GM21423 (cell line): ENCODE data around the gene FAM170B.

Source experiments
- ATAC-seq: cut with Tn5 transposase; IDR thresholded peaks from one replicate; pipeline ENCODE4 v1.9.1; 2021; ENCODE audit warnings: mild to moderate bottlenecking, moderate library complexity; ENCODE audit not compliant: unreplicated experiment

Gene FAM170B

DNA sequence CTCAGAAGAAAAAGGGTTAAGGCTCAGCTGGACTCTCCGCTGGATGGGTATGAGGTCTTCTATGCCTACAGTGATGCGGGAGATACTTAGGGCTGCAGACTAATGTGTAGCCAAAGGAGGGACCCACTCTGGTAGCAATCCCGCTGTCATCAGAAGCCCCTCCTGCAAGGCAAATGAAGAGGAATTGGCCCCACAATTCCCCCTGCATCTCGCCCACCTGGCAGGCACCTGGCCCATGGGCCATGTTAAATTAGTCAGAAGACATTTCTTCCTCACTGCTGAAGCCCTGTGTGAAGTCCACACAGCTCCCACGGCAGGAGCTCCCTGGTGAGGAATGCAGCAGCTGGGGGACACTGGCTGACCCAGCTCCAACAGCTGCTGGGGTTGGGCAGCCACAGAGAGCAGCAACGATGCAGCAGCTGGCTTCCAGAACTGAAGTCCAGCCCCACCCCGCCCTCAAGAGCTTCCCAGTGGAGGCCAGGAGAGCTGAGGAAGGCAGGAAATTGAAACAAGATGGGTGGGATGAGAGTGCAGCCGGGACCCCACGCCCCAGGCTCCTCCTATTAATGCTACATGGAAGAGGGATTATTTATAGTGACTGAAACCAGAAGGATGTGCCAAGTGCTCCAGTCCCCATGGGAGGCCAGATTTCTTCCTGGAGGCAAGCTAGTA lies 24.0 kb downstream of the FAM170B start:
- no peak for ATAC-seq

GRCh38 chr10:49108656-49109055 lies 25.2 kb downstream of the FAM170B start:
- no peak for ATAC-seq

- no peak for ATAC-seq
Measured at GRCh38 chr10:49107887-49108267, 25.9 kb downstream of the FAM170B start.

GRCh38 chr10:49107111-49107886 lies 26.5 kb downstream of the FAM170B start:
- no peak for ATAC-seq

DNA sequence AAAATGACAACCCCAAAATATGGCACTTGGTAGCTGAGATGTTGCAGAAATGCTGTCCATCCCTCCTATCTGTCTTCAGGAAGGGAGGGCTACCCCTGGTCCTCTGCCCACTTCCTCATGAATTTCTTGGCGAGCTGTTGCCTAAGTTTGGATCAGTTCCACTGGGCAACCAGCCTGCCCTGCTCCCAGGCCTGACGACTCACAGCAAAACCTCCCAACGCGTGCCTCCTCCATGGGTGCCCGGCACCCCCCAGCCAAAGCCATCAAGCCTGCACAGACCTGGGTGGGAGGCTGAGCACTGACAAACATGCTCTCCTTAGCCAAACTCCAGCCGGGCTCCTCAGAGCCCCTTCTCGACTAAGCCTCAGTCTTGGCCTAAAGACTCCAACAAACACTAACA lies 27.4 kb downstream of the FAM170B start:
- no peak for ATAC-seq

DNA sequence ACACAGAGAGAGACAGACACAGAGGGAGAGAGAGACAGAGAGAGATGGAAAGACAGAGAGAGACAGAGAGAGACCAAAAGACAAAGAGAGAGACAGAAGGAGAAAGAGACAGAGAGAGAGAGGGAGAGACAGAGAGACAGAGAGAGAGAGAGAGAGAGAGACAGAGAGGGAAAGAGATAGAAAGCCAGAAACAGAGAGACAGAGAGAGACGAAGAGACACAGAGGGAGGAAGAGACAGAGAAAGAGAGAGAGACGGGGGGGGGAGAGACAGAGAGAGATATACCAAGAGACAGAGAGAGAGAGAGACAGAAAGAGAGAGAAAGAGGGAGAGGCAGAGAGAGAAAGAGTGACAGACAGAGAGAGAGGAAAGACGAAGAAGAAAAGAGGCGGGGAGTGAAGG lies 28.7 kb downstream of the FAM170B start:
- no peak for ATAC-seq

GRCh38 chr10:49104323-49104722 lies 29.5 kb downstream of the FAM170B start:
- ATAC-seq = no peak

- ATAC-seq = no peak
Measured at GRCh38 chr10:49103761-49104160, 30.1 kb downstream of the FAM170B start.

- ATAC-seq = no peak
Measured at GRCh38 chr10:49099046-49099445, 34.8 kb downstream of the FAM170B start.

- ATAC-seq = no peak
Measured at GRCh38 chr10:49096890-49097445, 36.9 kb downstream of the FAM170B start.

- ATAC-seq = no peak
Measured at GRCh38 chr10:49094646-49095045, 39.2 kb downstream of the FAM170B start.

DNA sequence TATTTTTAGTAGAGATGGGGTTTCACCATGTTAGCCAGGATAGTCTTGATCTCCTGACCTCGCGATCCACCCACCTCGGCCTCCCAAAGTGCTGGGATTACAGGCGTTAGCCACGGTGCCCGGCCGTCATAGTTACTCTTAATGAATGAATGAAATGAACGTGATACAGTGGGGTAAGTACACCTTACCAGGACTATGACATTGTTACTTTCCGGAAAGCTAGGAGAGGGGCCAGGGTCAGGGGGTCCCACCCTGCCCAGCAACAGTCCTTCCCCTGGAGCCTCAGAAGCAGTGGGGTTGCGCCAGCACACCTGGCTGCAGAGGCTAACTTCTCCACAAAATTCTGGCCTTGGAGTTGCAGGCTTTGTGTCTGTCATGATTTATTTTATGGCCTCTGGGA lies 39.9 kb downstream of the FAM170B start:
- ATAC-seq = no peak

DNA sequence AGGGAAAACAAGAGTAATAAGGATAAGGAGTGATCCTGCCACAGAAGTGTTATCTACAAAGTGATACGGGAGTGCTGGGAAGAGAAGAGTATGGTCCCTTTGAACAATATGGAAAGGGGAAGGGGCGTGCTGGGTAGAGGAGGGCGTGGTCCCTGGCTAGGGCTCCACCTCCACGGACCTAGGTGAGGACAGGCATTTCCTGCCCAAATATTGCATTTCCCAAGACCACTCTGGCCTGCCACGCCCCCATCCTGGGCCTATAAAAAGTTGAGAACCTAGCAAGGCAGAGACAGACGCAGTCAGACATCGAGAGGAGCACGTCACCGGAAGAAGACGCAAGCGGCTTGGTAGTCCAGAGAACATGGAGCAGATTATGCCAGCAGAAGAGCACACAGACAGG lies 41.3 kb downstream of the FAM170B start:
- no peak for ATAC-seq

DNA sequence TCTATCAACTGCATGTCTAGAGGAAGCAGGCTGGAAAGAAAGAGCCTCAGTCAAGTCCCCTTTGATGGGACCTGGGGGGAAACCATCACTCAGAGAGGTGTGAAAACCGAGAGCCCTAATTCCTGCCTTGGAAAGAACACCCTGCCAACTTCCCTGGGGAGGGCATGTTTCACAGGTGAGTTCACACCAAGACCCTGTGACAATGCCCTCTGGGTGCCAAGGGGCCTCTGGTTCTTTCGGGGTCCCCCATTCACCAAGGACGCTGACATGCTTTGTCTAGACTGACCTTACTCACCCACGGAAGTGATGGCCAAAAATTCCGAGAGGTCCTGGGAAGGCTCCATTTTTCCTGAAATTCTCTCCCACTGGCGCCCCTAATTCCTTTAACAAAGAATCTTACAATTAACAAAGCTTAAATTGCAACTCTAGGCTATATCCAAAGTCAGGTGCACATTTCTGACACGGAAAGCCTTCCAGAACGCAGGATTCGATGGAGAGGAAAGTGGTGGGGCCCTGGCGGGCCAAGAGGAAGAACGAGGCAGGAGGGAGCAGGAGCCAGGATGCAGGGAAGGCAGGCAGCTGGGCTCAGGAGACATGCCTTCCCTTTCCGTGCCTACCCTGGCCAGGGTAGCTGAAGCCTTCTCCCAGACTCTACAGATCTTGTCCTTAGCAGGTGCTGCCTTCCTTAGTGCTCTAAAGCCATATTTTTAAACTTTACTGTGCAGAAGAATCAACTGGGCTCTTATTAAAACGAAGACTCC lies 42.2 kb downstream of the FAM170B start:
- no peak for ATAC-seq

- no peak for ATAC-seq
Measured at GRCh38 chr10:49090696-49091380, 43.0 kb downstream of the FAM170B start.

- ATAC-seq = no peak
Measured at GRCh38 chr10:49090189-49090575, 43.6 kb downstream of the FAM170B start.

- ATAC-seq = no peak
Measured at GRCh38 chr10:49089557-49090188, 44.1 kb downstream of the FAM170B start.

DNA sequence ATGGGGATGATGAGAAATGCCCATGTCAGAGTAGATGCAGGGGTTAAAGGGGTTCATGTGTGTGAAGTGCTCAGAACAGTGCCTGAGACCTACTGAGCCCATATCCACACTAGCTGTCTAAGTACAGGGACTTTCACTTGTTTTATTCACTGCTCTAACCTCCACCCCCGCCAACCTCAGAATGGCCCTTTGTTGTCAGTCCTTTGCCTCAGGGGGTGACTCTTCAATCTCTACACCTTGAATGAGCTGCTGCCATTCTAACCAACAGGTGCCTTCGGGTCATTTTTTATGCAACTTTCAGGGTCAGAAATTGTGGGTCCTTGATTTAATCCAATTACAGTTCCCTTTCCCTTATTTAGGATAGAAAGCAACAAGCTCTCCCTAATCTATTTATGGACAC lies 44.7 kb downstream of the FAM170B start:
- no peak for ATAC-seq

GRCh38 chr10:49086889-49087288 lies 46.9 kb downstream of the FAM170B start:
- no peak for ATAC-seq

DNA sequence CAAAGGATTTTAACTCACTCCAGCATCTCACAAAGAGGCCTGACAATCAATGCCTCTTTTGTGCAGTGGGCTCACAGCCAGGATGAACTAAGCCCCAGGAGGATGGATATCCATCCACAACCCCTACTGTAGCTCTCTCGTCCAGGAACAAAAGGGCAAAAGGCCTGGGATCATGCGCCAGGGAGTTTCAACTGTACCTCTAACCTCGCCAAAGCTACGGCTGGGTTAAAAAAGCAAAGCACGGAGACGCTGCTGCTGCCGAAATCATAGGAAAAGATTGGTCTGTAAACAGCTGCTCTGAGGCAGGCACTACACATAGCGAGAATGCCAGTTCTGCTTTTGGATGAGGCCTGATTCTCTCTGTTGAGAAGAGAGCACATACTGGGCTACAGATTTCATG lies 50.6 kb downstream of the FAM170B start:
- no peak for ATAC-seq

DNA sequence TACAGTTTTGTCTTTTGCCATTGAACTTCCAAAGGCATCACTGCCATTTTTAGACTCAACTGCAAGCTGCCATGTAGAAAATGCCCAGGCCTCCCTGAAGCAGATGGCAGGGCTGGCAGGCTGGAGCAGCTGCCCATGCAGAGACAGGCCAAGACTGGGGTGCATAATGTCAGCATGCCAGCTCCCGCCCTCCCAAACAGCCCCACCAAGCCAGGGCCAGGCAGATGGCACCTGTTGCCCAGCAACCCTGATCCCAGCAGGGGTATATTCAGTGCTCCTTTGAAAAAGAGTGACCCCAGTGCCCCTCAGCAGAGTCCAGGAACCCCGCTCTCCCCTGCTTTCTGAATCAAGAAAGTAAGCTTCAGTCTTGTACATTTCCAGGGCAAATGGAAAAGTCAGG lies 51.1 kb downstream of the FAM170B start:
- no peak for ATAC-seq
